Measurements from ENCODE around the gene MSI2.

- TF ChIP-seq CTCF (IDR thresholded peaks at IDR 0.05), result no peak
- TF ChIP-seq EZH2 (IDR thresholded peaks at IDR 0.05; ENCODE audit: borderline replicate concordance, insufficient read depth, low read depth, low read length, poor library complexity, severe bottlenecking), result no peak
Observed at GRCh38 chr17:57312242-57312641, 55.9 kb downstream of the MSI2 start.

All from B cell (primary cell).